ENCODE measurements around the gene UCK2.

- TF ChIP-seq, protein P1, sequence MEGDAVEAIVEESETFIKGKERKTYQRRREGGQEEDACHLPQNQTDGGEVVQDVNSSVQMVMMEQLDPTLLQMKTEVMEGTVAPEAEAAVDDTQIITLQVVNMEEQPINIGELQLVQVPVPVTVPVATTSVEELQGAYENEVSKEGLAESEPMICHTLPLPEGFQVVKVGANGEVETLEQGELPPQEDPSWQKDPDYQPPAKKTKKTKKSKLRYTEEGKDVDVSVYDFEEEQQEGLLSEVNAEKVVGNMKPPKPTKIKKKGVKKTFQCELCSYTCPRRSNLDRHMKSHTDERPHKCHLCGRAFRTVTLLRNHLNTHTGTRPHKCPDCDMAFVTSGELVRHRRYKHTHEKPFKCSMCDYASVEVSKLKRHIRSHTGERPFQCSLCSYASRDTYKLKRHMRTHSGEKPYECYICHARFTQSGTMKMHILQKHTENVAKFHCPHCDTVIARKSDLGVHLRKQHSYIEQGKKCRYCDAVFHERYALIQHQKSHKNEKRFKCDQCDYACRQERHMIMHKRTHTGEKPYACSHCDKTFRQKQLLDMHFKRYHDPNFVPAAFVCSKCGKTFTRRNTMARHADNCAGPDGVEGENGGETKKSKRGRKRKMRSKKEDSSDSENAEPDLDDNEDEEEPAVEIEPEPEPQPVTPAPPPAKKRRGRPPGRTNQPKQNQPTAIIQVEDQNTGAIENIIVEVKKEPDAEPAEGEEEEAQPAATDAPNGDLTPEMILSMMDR (IDR thresholded peaks at IDR 0.05), result no peak
- TF ChIP-seq POLR2AphosphoS5 (IDR thresholded peaks at IDR 0.05) (no peak), POLR2A (IDR thresholded peaks at IDR 0.05) (no peak)
Measured at GRCh38 chr1:165933446-165934170, 106.2 kb downstream of the UCK2 start.
